DMS79 (cell line): ENCODE measurements around the gene DDX42.

Source experiments
- DNase-seq: peaks from one replicate; lab custom pipeline; 2025; lab: John Stamatoyannopoulos, UW

The DDX42 gene

DNA sequence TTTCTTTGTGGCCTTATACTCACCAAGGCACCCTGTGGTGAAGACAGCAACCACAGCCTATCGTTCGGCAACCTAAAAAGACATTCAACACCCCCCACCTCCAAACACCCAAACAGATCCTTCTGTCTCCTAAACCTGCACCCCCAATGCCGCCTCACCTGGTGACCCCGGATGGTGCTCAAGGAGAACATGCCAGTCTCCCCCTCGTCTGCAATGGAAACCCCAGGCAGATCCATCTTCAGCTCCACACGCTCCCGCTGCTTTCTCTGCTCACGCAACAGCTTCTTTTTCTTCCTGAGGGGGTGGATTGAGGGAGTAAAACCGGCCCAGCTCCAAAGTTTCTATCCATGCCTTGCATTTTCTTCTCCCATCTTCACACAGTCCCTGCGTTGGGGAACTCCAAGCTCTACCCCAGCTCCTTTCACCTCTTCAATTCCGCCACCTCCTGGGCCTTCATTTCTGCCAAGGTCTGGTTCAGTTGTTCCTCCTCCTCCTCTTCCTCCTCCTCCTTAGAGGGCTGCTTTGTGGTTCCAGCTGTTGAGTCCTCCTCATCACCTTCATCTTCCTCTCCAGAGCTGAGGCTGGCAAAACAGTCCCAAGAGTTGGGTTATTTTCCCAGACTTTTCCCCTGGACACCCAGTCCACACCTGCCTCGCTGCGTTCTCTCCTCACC is 49.8 kb downstream of the DDX42 start:
- no peak for DNase-seq

DNA sequence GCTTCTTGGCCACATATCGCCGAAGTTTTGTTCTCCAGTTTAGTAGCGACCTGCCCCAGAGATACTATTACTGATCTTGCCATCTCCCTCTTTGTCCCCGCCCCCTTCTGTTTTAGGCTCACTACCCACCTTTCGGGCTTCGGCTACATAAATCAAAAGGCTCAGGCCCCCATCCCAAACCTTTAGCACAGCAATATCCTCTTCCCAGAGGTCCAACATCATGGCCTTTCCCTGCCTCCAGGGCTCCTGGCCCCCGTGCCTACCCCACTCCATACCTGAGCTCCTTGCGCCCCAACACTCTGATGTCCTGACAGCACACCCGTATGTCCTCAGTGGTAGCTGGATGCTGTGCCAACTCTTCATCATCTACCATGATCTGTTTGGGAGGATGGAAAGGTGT is 50.4 kb downstream of the DDX42 start:
- no peak for DNase-seq

DNA sequence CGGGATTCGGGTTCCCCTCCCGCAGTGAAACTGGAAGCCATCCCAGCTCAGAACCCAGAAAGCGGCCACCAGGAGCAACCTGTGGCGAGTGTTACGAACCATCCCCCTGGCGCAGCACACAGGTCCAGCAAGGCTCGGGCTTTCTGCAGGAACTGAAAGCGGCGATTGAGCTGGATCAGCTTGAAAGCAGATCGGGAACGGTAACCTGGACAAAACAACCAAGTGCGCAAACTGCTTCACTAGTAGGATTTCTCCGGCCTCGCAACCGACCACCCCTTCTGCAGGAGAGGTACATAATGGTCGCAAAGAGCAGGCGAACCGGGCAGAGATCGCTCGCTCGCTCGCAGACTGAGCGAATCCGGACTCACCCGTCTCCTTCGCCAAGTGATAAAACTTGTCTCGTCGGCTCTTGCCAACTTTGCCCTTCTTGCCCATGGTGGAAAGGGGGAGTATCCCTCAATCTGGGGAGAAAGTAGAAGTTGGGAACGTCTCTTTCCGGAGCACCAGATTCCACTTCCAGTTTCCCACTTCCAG is 52.6 kb downstream of the DDX42 start:
- DNase-seq: no peak

DNA sequence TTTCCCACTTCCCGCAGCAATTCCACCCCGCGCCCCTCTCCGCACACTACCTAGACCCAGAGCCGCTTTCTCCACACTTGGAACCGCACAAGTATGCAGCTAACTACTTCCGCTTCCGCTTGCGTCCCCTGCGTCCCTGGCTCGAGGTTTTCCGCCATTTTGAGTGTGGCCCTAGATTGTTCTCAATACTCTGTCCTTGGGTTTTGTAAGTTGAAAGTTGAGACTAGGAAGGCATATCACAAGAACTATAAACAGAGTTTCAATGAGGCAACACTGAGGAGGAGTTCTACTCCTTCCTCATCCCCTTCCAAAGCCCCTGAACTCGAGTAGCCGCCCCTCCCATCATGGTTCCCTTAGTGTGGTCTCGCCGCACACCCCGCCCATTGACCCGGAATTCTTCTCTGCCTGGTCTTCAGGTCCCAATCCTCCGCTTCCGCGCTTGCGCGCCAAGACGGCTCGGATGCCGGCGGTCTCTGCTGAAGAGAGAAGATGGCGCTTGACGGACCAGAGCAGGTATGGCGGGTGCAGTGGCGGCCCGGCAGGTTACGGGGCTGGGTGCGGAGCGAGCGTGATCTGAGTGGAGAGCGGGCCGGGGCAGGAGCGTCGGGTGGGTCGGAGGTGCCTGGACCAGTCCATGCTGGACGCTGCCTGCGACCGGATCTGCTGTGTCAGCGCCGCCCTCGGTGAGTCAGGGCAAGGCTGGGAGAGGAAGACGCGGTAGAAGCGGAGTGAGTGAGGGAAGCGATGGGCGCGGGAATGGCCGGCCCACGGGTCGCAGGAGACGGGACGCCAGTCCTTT is 53.2 kb downstream of the DDX42 start, which contains the start of the genes FTSJ3 and PSMC5:
FTSJ3 (minus strand) TSS at position 662 of the 799 bp plus-strand sequence. CDS start 761 bp downstream, outside the sequence.
PSMC5 (plus strand) TSS at position 430 of the 799 bp plus-strand sequence; CDS start at position 490, 60 bp downstream.
- DNase-seq: peak; percentile 77

DNA sequence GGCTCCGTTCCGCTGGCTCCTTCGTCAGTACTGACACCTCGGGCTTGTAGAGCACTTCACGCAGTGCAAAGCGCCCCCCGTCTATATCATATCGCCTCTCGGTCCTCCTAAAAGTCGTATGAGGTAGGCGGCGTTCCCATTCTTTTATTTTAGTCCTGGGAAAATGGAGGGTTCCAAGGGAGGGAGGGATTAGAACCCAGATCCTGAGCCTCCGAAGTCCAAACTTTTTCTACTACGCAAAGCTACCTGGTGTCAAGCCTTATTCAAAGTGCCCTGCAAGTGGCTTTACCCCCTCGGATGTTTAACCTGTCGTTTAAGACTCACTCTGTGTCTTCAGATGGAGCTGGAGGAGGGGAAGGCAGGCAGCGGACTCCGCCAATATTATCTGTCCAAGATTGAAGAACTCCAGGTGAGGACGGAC is 53.8 kb downstream of the DDX42 start:
- no peak for DNase-seq

DNA sequence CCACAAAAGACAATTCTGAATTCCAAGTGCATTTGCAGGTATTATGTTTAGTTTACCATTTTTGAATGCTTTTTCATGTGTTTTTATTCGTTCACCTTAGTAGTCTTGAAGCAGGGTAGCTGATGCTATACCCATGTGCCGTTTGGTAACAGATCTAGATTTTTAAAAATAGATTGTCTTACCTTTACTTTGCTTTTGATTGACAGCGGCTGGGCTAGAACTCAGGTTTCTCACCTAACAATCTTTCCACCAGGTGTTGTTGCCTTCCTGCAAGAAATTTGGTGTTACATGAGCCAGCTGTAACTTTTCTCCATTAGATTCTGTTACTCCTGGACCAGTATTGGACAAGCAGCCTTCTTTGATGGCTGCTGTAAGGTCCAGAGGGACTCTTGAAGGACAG is 55.0 kb downstream of the DDX42 start:
- no peak for DNase-seq

DNA sequence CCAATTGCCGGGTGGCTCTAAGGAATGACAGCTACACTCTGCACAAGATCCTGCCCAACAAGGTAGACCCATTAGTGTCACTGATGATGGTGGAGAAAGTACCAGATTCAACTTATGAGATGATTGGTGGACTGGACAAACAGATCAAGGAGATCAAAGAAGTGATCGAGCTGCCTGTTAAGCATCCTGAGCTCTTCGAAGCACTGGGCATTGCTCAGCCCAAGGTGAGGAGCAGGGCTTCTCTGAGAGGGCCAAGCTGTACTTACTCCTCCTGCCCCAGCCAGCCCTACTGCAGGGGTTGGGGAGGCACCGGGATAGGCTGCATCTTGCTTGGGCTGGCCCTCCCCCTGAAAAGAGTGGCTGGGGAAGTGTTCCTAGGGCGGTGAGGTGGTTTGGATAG is 56.3 kb downstream of the DDX42 start:
- no peak for DNase-seq

DNA sequence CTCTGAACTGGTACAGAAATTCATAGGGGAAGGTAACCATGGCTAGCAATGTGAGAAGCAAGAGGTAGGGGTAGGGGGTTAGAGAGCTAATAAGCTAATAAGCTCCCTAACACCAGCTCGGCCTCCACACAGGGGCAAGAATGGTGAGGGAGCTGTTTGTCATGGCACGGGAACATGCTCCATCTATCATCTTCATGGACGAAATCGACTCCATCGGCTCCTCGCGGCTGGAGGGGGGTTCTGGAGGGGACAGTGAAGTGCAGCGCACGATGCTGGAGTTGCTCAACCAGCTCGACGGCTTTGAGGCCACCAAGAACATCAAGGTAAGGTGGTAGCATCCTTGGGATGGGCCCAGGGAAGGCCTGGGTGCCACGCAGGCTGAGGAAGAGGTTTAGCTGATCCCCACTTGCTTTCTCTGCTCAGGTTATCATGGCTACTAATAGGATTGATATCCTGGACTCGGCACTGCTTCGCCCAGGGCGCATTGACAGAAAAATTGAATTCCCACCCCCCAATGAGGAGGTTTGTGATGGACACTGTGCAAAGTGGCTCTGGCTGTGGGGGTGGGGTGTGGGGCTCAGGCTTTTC is 57.0 kb downstream of the DDX42 start:
- no peak for DNase-seq

DNA sequence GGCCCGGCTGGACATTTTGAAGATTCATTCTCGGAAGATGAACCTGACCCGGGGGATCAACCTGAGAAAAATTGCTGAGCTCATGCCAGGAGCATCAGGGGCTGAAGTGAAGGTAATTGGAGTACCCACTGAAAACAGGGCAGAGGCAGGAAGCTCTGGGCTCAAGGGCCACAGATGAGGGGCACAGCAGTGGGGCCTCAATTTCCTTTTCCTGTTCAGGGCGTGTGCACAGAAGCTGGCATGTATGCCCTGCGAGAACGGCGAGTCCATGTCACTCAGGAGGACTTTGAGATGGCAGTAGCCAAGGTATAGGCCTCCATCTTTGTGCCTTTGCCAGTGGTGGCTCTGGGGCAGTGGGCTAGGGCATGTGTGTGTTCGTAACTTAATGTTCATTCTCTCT is 57.5 kb downstream of the DDX42 start:
- DNase-seq: no peak

DNA sequence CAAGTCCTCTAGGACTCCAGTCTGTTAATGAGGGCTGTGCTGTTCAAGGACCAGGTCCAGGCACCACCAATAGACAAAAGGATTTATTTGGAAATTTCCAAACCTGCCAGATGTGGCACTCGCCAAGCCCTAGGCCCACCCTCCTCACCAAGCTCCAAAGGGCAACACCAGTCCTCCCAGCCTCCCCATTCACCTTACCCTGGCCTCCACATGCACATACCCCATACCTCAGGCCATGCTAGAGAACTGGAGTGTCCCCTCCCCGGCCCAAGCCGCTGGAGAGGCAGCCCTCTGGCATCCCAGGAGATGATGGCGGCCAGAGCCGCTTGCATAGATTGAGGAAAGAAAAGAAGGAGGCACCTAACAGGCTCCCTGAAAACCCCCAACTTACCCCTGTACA is 58.0 kb downstream of the DDX42 start:
- no peak for DNase-seq

DNA sequence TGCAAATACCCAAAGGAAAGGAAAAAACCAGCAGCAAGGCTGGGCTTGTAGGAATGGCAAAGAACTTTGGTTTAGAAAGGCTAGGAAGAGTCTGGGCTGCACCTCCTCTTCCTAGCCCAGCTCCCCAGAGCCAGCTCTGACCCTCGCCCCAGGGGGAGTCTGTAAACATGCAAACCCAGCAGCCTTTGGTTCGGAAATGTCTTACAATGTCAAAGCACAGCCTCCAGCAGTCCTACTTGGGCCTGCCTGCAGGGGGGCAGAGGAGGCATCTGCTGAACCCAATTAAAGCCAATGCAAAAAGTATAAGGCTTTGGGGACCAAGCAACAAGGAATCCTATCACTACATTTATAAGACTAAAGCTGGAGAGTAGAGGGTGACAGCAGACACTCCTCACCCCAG is 58.5 kb downstream of the DDX42 start:
- no peak for DNase-seq

DNA sequence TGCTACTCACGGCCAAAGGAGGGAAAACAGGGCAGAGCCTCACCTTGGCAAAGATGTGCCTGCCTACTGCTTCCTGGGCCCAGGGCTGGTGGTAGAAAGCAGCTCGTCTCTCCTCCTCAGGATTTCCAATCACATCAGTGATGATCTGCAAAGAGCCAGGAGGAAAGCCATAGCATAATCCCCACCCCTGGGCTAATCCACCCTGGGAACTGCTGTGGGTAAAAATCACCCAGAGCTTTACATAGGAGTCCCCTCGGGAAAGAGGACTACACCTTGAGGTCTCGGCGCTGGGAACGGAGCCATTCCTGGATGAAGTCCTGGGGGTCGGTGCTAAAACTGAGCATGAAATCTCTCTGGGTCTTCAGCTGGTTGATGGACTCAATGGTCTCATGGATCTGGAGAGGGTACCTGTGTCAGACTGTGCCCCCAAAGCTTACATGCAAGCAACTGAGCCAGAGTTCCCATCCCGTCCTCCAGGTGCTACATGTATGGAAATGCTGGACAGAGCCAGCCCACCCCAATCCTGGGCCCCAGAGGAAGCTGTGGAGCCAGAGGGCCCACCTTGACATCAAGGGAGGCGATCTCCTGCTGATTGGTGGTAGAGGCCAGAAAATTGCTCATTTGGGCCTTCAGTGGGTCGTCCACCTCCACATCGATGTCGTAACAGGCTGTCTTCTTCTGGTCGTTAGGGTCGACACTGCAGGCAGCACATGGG is 59.2 kb downstream of the DDX42 start:
- no peak for DNase-seq

DNA sequence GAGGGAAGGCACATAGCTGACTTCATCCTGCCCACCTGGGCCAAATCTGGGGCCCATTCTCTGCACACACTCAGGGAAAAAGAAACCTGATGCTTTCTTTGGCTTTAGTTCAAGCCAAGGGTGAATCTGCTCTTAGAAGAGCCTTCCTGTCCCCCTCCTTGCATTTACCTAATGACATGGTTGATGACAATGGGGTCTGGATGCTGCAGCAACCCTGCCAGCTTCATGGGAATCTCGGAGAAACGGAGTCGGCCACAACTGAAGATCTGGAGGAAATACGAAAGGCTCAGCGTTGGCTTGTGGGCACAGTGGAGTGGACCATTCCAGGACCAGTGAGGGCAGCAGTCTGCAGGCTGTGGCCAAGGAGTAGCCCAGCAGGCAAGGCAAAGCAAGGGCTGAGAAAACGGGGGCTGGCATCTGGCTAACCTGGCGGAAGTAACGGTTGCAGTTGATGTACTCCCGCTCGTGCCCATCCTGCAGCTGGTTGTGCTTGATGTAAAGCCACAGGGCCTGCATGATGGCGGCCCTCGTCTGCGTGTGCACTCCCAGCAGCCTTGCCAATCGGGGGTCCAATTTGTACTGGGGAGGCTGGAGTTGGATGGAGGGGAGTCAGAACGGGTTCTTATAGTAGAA is 59.9 kb downstream of the DDX42 start:
- no peak for DNase-seq

DNA sequence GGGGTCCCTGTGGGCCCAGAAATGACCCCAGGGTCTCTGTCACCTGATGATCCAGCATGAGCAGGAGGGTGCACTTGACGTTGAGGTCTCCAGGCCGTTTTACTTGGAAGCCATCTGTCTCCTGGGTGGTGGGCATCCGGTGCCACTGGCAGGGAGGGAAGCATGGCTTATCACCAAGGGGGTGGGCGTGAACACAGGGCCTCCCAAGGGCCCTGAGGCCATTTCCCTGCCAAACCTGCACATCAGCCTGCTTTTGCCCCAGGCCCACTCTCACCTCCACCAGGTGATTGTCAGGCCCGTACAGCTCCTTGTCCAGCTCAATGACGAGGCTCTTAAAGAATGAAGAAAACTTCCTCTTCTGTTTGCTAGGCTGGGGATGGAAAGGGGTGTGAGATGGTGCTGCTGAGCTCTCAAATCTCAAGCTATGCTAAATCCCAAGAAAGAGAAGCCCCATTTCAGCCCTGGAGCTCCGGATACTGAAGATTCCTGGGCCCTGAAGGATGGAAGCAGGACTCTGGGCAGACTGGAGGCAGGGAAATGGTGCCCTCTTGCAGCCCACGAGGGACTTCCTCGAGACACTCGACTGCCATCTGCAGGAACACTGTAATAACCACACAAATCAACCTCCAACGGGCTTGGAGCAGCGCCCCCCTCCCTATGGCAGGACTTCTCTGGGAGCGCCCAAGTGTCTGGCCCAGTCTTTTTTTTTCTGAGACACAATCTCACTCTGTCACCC is 60.6 kb downstream of the DDX42 start:
- no peak for DNase-seq

DNA sequence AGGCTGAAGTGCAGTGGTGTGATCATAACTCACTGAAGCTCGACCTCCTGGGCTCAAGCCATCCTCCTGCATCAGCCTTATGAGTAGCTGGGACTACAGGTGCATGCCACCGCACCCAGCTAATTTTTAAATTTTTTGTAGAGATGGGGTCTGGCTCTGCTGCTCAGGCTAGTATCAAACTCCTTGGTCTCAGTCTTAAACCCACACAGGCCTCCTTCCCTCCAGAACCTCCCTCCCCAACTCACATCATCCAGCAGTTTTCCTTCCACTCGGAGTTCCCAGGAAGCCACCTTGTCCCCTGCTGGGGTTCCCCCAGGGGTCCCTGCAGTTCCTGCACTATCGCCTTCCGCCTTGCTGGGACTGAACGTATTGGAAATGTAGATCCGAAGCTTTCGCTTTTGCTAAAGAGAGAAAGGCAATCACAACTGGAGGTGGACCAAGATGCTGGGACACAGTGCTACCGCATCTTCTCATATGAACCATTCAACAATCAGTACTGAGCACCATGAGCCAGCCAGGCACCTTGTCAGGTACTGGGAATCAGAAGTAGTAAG is 61.3 kb downstream of the DDX42 start:
- no peak for DNase-seq

DNA sequence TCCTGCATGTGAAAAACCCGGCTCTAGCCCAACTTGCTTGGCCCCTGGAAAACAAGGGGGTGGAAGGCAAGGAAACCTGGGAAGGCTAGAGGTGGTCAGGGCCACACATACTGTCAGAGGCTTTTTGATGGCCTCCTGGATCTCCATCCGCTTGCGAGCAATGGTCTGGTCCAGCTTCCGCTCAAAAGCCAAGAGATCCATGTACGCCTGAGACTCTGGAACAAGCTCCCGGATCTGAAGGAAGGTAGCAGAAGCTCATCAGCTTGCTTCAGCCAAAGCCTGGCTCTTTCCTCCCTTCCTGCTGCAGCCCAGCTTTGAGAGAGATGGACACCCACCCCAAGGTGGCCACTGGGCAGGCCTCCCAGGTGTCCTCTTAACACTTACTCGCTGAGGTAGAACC is 62.8 kb downstream of the DDX42 start:
- DNase-seq: no peak

DNA sequence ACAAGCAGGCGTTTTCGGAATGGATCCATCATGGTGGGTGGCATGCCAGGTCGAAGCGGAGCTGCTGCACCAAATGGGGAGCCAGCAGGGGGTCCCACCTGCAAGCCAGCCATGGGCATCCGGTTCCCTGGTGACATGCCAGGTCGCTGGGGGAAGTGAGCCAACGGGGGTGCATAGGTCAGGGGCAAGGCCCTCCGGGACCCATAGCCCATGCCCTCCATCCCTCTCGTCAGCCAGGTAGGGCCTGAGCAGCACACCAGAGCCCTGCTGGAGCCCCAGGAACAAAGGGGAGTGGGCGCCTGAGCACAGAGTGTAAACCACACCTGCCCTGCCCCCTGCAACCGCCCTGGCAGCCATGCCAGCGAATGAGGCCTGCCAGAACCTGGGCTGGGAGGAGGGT is 63.5 kb downstream of the DDX42 start:
- no peak for DNase-seq

DNA sequence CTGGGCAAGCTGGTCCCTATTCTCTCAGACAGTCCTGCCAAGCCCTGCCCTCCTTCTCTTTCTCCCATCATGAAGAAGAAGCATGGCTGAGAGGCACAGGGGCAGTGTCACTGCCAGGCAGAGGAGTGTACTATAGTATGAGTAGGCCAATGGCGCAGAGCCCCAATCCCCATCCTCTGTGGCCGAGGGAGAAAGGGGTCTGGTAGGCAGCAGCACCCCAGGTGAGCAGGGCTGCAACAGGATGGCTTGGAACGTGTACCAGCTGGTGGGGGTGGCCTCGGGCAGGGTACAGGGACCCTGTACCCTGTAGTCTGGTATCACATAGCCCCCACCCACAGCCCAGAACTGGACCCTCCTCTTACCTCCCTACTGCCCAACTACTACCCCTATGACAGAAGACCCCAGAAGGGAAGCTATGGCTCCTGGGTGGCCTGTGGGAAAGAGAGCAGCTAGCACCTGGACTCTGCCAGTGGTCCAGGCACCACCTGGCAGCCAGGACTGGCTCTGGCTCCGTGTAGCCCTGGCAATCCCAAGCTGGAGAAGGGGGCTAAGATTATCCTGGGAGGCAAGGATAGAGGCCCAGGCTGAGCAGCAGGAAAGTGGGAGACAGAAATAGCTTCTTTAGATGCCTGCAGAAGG is 64.1 kb downstream of the DDX42 start:
- DNase-seq: no peak

DNA sequence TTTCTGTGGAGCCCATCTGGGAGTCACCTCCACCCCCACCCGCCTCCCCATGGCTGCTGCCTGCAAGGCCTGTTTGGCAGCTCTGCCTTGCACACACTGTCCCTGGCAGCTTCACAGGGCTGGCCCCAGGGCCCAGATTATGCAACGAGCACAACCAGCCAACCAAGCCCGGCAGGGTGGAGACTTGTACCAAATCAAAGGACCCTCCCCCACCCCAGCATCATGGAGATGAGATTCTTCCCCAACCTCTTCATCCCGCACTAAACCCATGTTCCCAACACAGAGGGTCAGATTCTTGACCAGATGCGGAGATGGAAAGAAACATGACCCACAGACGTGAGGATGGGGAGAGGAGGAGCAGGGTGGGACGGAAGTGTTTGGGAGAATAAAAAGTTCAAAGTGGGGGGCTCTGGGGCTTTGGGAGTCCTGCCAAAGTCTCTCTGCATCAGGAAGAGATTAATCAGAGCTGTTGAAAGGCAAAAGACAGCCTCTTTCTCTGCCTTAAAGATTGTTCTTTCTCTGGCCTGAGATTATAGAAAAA is 64.7 kb downstream of the DDX42 start:
- DNase-seq: no peak
